Stomach (tissue), 9 donors: ENCODE results near the gene CTXN3. TPM values are rescaled to one million over a fixed set of nuclear protein-coding genes. Genes with fewer than 3 reads are reported as not detected.

Source experiments
- DNase-seq, 2 donors: peaks; one replicate each; pipeline versions ENCODE4 v3.0.0 to v3.0.0-alpha.2; 2013 to 2019
- H3K27ac ChIP-seq, 5 donors: fragments of 200-600 bp in 4 of 5; sonication (generic) in 4 of 5; one replicate each; pipeline ENCODE4 v1.5.1; 2013 to 2019; ENCODE audit warnings: mild to moderate bottlenecking in 1 of 5, moderate library complexity in 1 of 5
- H3K27me3 ChIP-seq, 3 donors: fragments of 200-600 bp; sonication (generic); one replicate each; pipeline ENCODE4 v1.5.1; 2017 to 2019; ENCODE audit warnings: mixed run types in 1 of 3
- H3K36me3 ChIP-seq, 4 donors: fragments of 200-600 bp; sonication (generic); 1 replicate in 3 of 4; 2 replicates in 1 of 4; pipeline ENCODE4 v1.5.1; 2016 to 2019
- H3K4me1 ChIP-seq, 4 donors: fragments of 200-600 bp; sonication (generic); one replicate each; pipeline ENCODE4 v1.5.1; 2016 to 2019
- H3K4me3 ChIP-seq, 4 donors: fragments of 200-600 bp; sonication (generic) in 3 of 4; one replicate each; pipeline ENCODE4 v1.5.1; 2016 to 2019; ENCODE audit warnings: mild to moderate bottlenecking in 1 of 4
- H3K9me3 ChIP-seq, 4 donors: fragments of 200-600 bp; sonication (generic); one replicate each; pipeline ENCODE4 v1.5.1; 2016 to 2019
- CTCF ChIP-seq, 7 experiments: fragments of 450-650 bp in 4 of 7; fragments of 200-600 bp in 3 of 7; sonication (generic) in 3 of 7; IDR thresholded peaks; one replicate each; pipeline ENCODE4 v1.5.1; 2016 to 2019; ENCODE audit warnings: antibody characterized with exemption in 7 of 7, control low read depth in 2 of 7, mild to moderate bottlenecking in 1 of 7
- EP300 ChIP-seq: sonication (generic); formaldehyde crosslinking; IDR thresholded peaks from one replicate; pipeline ENCODE4 v1.6.1; 2017; ENCODE audit warnings: antibody characterized with exemption
- POLR2A ChIP-seq, 4 donors: fragments of 450-650 bp; IDR thresholded peaks; one replicate each; pipeline ENCODE4 v1.6.1; 2016; ENCODE audit warnings: antibody characterized with exemption in 4 of 4, control low read depth in 2 of 4, mild to moderate bottlenecking in 1 of 4, moderate library complexity in 1 of 4
- POLR2AphosphoS5 ChIP-seq, 3 donors: sonication (generic); formaldehyde crosslinking; IDR thresholded peaks; one replicate each; pipeline ENCODE4 v1.6.1; 2016; ENCODE audit warnings: antibody characterized with exemption in 3 of 3
- WGBS, 5 donors: extraction: QIAGEN DNeasy Blood & Tissue Kit in 3 of 5; methylation state at CpG; one replicate each; pipeline versions ENCODE4 v1.1.5 to v1.1.7; 2013 to 2018; 5-methylcytosine and 5-hydroxymethylcytosine counted together
- intact Hi-C: fragments of 100-400 bp; cut with DNase I; formaldehyde crosslinking; loops from one replicate; pipeline ENCODE4 v1.15.1; 2023; ENCODE audit warnings: low total_unique reads
- polyA plus RNA-seq, 3 donors: library from polyadenylated mRNA; stranded (reverse); fragments of 200-250 nt; gene quantifications; one replicate each; pipeline ENCODE4 v1.2.3, GENCODE V29; 2013
- total RNA-seq, 5 donors: library from RNA; depleted of rRNA; stranded (reverse); fragments of >200 nt; gene quantifications; one replicate each; pipeline versions ENCODE4 v1.1.0 to v1.2.3, GENCODE V29; 2014 to 2016
- donor health status: healthy with polysubstance abuse.
- donor health status: Bipolar disorder and iron deficiency.
- donor health status: healthy.

The CTXN3 gene
- total and polyA plus RNA-seq, 8 donors: not detected

GRCh38 chr5:127680595-127680994, 31.7 kb downstream of the CTXN3 start:
- Histone ChIP-seq H3K27me3 (no peaks in the 10 kb centered on the region), H3K4me1 (no peaks in the 10 kb centered on the region), H3K27ac (no peak overlapping the region), H3K4me3 (no peak overlapping the region), H3K36me3 (no peaks in the 10 kb centered on the region), H3K9me3 (no peaks in the 10 kb centered on the region)
- intact Hi-C loops: no loop called here
- TF ChIP-seq POLR2AphosphoS5 (IDR thresholded peaks at IDR 0.05): no peak
- no peak for TF ChIP-seq EP300
- TF ChIP-seq POLR2A (IDR thresholded peaks at IDR 0.05): no peak
- TF ChIP-seq CTCF (IDR thresholded peaks at IDR 0.05): no peak
- 86 to 98% (median 94%) methylated on average over 1 of the region's 1 CpG for whole genome bisulfite sequencing, 5 donors
- no peak for DNase-seq

- TF ChIP-seq POLR2AphosphoS5 (IDR thresholded peaks at IDR 0.05) (no peak), EP300 (no peak), POLR2A (IDR thresholded peaks at IDR 0.05) (no peak), CTCF (IDR thresholded peaks at IDR 0.05) (no peak)
- no peaks in the 10 kb centered on the region for H3K4me1 ChIP-seq
- intact Hi-C loops: no loop called here
- no peak overlapping the region for H3K27ac ChIP-seq
- H3K4me3 ChIP-seq: no peak overlapping the region
- H3K9me3 ChIP-seq: no peaks in the 10 kb centered on the region
- no peaks in the 10 kb centered on the region for H3K36me3 ChIP-seq
- peak; percentile 12 to 30 for DNase-seq
- WGBS, 5 donors: 46 to 58% (median 57%) methylated on average over 4 of the region's 4 CpGs
- H3K27me3 ChIP-seq: no peaks in the 10 kb centered on the region
Observed at GRCh38 chr5:127683008-127683407, 34.1 kb downstream of the CTXN3 start.

GRCh38 chr5:127684726-127685467, 36.0 kb downstream of the CTXN3 start:
- H3K9me3 ChIP-seq: no peaks in the 10 kb centered on the region
- H3K36me3 ChIP-seq: no peaks in the 10 kb centered on the region
- no peak overlapping the region for H3K27ac ChIP-seq
- 63 to 79% (median 70%) methylated on average over 6 of the region's 6 CpGs for WGBS, 5 donors
- intact Hi-C loops: no loop called here
- DNase-seq: no peak
- H3K27me3 ChIP-seq: no peaks in the 10 kb centered on the region
- no peaks in the 10 kb centered on the region for H3K4me1 ChIP-seq
- no peak overlapping the region for H3K4me3 ChIP-seq
- TF ChIP-seq CTCF (IDR thresholded peaks at IDR 0.05) (no peak), EP300 (no peak)

- TF ChIP-seq POLR2AphosphoS5 (IDR thresholded peaks at IDR 0.05): no peak
- TF ChIP-seq CTCF (IDR thresholded peaks at IDR 0.05): no peak
- no peak for TF ChIP-seq EP300
- no peak for TF ChIP-seq POLR2A (IDR thresholded peaks at IDR 0.05)
- Histone ChIP-seq H3K27ac (no peak overlapping the region), H3K27me3 (no peaks in the 10 kb centered on the region), H3K4me1 (no peaks in the 10 kb centered on the region), H3K9me3 (no peaks in the 10 kb centered on the region), H3K36me3 (no peaks in the 10 kb centered on the region), H3K4me3 (no peak overlapping the region)
- no peak for DNase-seq
- WGBS, 5 donors: 46 to 63% (median 52%) methylated on average over 2 of the region's 2 CpGs
- intact Hi-C loops: no loop called here
Observed at GRCh38 chr5:127685662-127686061, 36.8 kb downstream of the CTXN3 start.
